Body of pancreas (tissue), 4 donors: ENCODE measurements around the gene PRR14. TPM values are rescaled to one million over a fixed set of nuclear protein-coding genes. Genes with fewer than 3 reads are reported as not detected.

Experiments used
- ATAC-seq: fragments of 150-250 bp; one replicate; pipeline ENCODE4 v1.9.1; 2016
- DNase-seq, 4 donors: peaks; one replicate each; pipeline ENCODE4 v3.0.0-alpha.2; 2019
- H3K27ac ChIP-seq, 4 donors: fragments of 200-600 bp; sonication (generic); 1 replicate in 3 of 4; 2 replicates in 1 of 4; pipeline versions ENCODE4 v1.5.1 to v1.6.1; 2016 to 2019; ENCODE audit warnings: mild to moderate bottlenecking in 1 of 4, mixed read lengths in 1 of 4, moderate library complexity in 1 of 4
- H3K27me3 ChIP-seq, 2 donors: fragments of 200-600 bp; sonication (generic); one replicate each; pipeline ENCODE4 v1.6.0; 2016; ENCODE audit warnings: mild to moderate bottlenecking in 1 of 2
- H3K36me3 ChIP-seq, 2 donors: fragments of 200-600 bp; sonication (generic); replicated peaks in 1 of 2; 2 replicates each; pipeline ENCODE4 v1.5.1; 2016; ENCODE audit warnings: low read depth in 2 of 2; ENCODE audit not compliant: insufficient read depth in 1 of 2
- H3K4me1 ChIP-seq: fragments of 200-600 bp; sonication (generic); one replicate; pipeline ENCODE4 v1.6.0; 2016
- H3K4me3 ChIP-seq, 2 donors: fragments of 200-600 bp; sonication (generic); 1 replicate in 1 of 2; 2 replicates in 1 of 2; pipeline ENCODE4 v1.5.1; 2016 to 2019
- H3K9me3 ChIP-seq, 3 donors: fragments of 200-600 bp; sonication (generic); 1 replicate in 2 of 3; 2 replicates in 1 of 3; pipeline ENCODE4 v1.5.1; 2016
- CTCF ChIP-seq, 7 experiments: fragments of 450-650 bp in 4 of 7; fragments of 200-600 bp in 3 of 7; sonication (generic) in 3 of 7; IDR thresholded peaks; one replicate each; pipeline ENCODE4 v1.5.1; 2016 to 2019; ENCODE audit warnings: antibody characterized with exemption in 7 of 7
- POLR2A ChIP-seq, 3 donors: fragments of 450-650 bp; IDR thresholded peaks; one replicate each; pipeline ENCODE4 v1.6.1; 2016; ENCODE audit warnings: antibody characterized with exemption in 3 of 3, mild to moderate bottlenecking in 2 of 3
- WGBS, 2 donors: methylation state at CpG; one replicate each; pipeline ENCODE4 v1.1.5; 2017; 5-methylcytosine and 5-hydroxymethylcytosine counted together
- intact Hi-C: fragments of 100-400 bp; cut with DNase I; formaldehyde crosslinking; loops from one replicate; pipeline ENCODE4 v1.15.1; 2023
- total RNA-seq, 2 donors: library from RNA; depleted of rRNA; stranded (reverse); fragments of >200 nt; gene quantifications; one replicate each; pipeline ENCODE4 v1.1.0, GENCODE V29; 2016

PRR14 gene
- total RNA-seq, 2 donors from 2014 or later = 20.5 to 65.6 TPM

GRCh38 chr16:30637944-30638343 lies 12.8 kb upstream of the PRR14 start:
- intact Hi-C loops = no loop called here
- no peak overlapping the region for H3K4me3 ChIP-seq
- TF ChIP-seq POLR2A (IDR thresholded peaks at IDR 0.05) = no peak
- TF ChIP-seq CTCF (IDR thresholded peaks at IDR 0.05) = peak in 4 of 7 experiments; percentile 11 to 21 (median 20)
- no peaks in the 10 kb centered on the region for H3K27me3 ChIP-seq
- DNase-seq (no peak), ATAC-seq (no peak)
- no peak overlapping the region for H3K27ac ChIP-seq
- WGBS, 2 donors = 0 to 14% methylated on average over 1 of the region's 1 CpG
- H3K36me3 ChIP-seq = no peaks in the 10 kb centered on the region
- H3K4me1 ChIP-seq = peaks cover 19% of the 10 kb centered on the region
- no peaks in the 10 kb centered on the region for H3K9me3 ChIP-seq

GRCh38 chr16:30641378-30641982 lies 9.3 kb upstream of the PRR14 start:
- no peaks in the 10 kb centered on the region for H3K9me3 ChIP-seq
- no peak overlapping the region for H3K27ac ChIP-seq
- no peaks in the 10 kb centered on the region for H3K36me3 ChIP-seq
- ATAC-seq (no peak), DNase-seq (no peak)
- H3K27me3 ChIP-seq = no peaks in the 10 kb centered on the region
- intact Hi-C loops = no loop called here
- H3K4me1 ChIP-seq = peaks cover 5% of the 10 kb centered on the region
- 57 to 75% methylated on average over 3 of the region's 3 CpGs for WGBS, 2 donors
- TF ChIP-seq POLR2A (IDR thresholded peaks at IDR 0.05) (no peak), CTCF (IDR thresholded peaks at IDR 0.05) (no peak)
- no peak overlapping the region for H3K4me3 ChIP-seq

- TF ChIP-seq CTCF (IDR thresholded peaks at IDR 0.05) (no peak), POLR2A (IDR thresholded peaks at IDR 0.05) (no peak)
- WGBS, 2 donors = 62 to 70% methylated on average over 4 of the region's 4 CpGs
- no peaks in the 10 kb centered on the region for H3K27me3 ChIP-seq
- intact Hi-C loops = no loop called here
- ATAC-seq = no peak
- H3K4me3 ChIP-seq = no peak overlapping the region
- H3K9me3 ChIP-seq = no peaks in the 10 kb centered on the region
- no peaks in the 10 kb centered on the region for H3K36me3 ChIP-seq
- H3K27ac ChIP-seq = no peak overlapping the region
- peaks cover 5% of the 10 kb centered on the region for H3K4me1 ChIP-seq
- no peak for DNase-seq
These were observed 6.4 kb upstream of the PRR14 start for GRCh38 chr16:30644334-30644830.

- Histone ChIP-seq H3K36me3 (no peaks in the 10 kb centered on the region), H3K27ac (no peak overlapping the region), H3K9me3 (no peaks in the 10 kb centered on the region), H3K4me1 (peaks cover 12% of the 10 kb centered on the region), H3K27me3 (no peaks in the 10 kb centered on the region), H3K4me3 (no peak overlapping the region)
- 60 to 64% methylated on average over 6 of the region's 6 CpGs for WGBS, 2 donors
- ATAC-seq = no peak
- TF ChIP-seq CTCF (IDR thresholded peaks at IDR 0.05) (no peak), POLR2A (IDR thresholded peaks at IDR 0.05) (no peak)
- DNase-seq = no peak
- intact Hi-C loops = no loop called here
These were observed 5.0 kb upstream of the PRR14 start for GRCh38 chr16:30645727-30646126.

GRCh38 chr16:30647274-30647571 lies 3.5 kb upstream of the PRR14 start:
- H3K9me3 ChIP-seq = no peaks in the 10 kb centered on the region
- intact Hi-C loops = no loop called here
- no peak overlapping the region for H3K27ac ChIP-seq
- no peaks in the 10 kb centered on the region for H3K36me3 ChIP-seq
- no peaks in the 10 kb centered on the region for H3K27me3 ChIP-seq
- peaks cover 14% of the 10 kb centered on the region for H3K4me1 ChIP-seq
- DNase-seq (no peak), ATAC-seq (no peak)
- TF ChIP-seq POLR2A (IDR thresholded peaks at IDR 0.05) = no peak
- no peak for TF ChIP-seq CTCF (IDR thresholded peaks at IDR 0.05)
- H3K4me3 ChIP-seq = no peak overlapping the region
- WGBS, 2 donors = 79 to 86% methylated on average over 1 of the region's 1 CpG
